Ectodermal cell (in vitro differentiated cells): Measurements from ENCODE around the gene ANKRD34C. TPM values are rescaled to one million over a fixed set of nuclear protein-coding genes. Genes with fewer than 3 reads are reported as not detected.

Experiments used
- H3K27ac ChIP-seq: 2 replicates; pipeline ENCODE4 v1.7.0; 2013; ENCODE audit warnings: mild to moderate bottlenecking, low read depth, low read length; ENCODE audit not compliant: insufficient read depth, poor library complexity, severe bottlenecking
- H3K27me3 ChIP-seq: 2 replicates; pipeline ENCODE4 v1.7.0; 2013; ENCODE audit warnings: mild to moderate bottlenecking, low read length; ENCODE audit not compliant: insufficient read depth, control insufficient read depth, poor library complexity, severe bottlenecking
- H3K36me3 ChIP-seq: one replicate; pipeline ENCODE4 v1.7.0; 2013; ENCODE audit warnings: low read length; ENCODE audit not compliant: control insufficient read depth, insufficient read depth
- H3K4me1 ChIP-seq: one replicate; pipeline ENCODE4 v1.7.0; 2013; ENCODE audit warnings: low read length; ENCODE audit not compliant: control insufficient read depth, insufficient read depth
- H3K4me3 ChIP-seq: 2 replicates; pipeline ENCODE4 v1.7.0; 2013; ENCODE audit warnings: low read depth, low read length, control low read depth; ENCODE audit not compliant: insufficient read depth
- H3K9me3 ChIP-seq: 2 replicates; pipeline ENCODE4 v1.7.0; 2013; ENCODE audit warnings: mild to moderate bottlenecking, low read length, moderate library complexity; ENCODE audit not compliant: control insufficient read depth
- WGBS, 2 experiments: methylation state at CpG; one replicate each; pipeline ENCODE4 v1.1.7; 2013; ENCODE audit warnings: missing lambda C conversion rate in 2 of 2; 5-methylcytosine and 5-hydroxymethylcytosine counted together
- polyA plus RNA-seq, 4 experiments: library from polyadenylated mRNA; stranded (reverse); fragments of 50-300 nt; gene quantifications; one replicate each; pipeline ENCODE4 v1.2.3, GENCODE V29; 2013

The ANKRD34C gene
- not detected for polyA plus RNA-seq (2013, experiment 1 of 4)
- polyA plus RNA-seq (2013, experiment 2 of 4) = not detected
- not detected for polyA plus RNA-seq (2013, experiment 3 of 4)
- not detected for polyA plus RNA-seq (2013, experiment 4 of 4)

DNA sequence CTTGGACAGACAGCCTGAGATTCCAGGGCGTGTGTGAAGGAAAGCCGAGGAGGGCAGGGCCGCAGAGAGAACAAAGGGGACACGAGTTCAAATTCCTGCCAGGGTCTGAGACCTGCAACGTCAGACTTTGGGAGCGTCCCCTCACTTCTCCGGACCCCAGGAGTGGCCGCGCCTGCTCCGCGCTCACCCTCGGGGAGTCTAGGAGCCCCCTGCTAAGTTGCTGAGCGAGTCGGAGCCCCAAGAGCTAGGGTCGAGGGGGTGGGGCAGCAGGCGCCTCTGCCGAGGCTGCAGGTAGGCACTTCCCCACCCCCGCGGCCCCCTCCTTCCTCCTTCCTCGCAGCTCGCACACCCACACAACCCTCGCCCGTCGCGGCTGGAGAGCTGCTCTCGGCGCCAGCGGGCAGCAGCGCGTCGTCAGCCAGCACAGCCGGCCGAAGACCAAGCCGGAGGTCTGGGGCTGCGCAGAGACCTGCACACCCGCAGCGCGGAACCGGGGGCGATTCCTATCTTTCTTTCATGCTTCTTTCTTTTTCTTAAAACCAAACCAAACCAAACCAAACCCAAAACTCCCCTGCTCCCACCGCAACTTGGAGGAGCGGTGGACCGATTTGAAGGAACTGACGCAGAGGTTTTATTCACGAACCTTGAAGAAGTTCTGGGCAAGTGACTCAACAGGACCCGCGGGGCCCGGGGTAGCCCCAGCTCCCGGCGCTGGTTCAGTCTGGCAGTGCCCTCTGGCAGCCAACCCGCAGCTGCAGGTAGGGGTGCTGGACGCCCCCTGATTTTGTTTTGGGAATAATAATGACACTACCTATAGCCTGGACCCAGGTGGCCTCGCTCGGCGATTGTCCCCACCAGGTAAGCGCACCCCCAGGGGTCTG lies at the start of gene ANKRD34C:
ANKRD34C (plus strand) TSS at position 352 of the 881 bp plus-strand sequence. CDS start 10,563 bp downstream, outside the sequence.
- Histone ChIP-seq H3K27ac (no peak within 1 kb of the TSS), H3K9me3 (no peaks in the 10 kb centered on the region), H3K4me1 (peaks cover 5% of the 10 kb centered on the region), H3K36me3 (no peaks in the 10 kb centered on the region), H3K27me3 (peaks cover 76% of the 10 kb centered on the region), H3K4me3 (no peak within 1 kb of the TSS)
- 7 to 8% methylated on average over 56 of the region's 56 CpGs for WGBS, 2 experiments

DNA sequence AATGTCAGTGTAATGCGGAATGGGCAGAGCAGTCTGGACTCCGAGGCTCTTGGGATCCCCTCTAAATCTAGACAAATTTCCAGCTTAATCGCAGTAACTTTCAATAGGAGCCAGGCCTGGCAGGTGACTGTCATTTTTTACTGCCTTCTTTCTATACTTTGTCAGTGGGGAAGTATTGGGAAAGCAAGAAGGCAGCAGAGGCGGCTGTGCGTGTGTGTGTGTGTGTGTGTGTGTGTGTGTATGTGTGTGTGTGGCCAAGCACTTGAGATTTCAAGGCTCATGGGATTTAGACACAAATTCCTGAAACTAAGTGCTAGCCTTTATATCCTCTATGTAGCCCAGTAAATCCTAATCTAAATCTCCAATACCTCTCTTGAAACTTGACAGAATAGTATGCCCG lies 49.3 kb upstream of the ANKRD34C start:
- no peaks in the 10 kb centered on the region for H3K9me3 ChIP-seq
- 88 to 95% methylated on average over 5 of the region's 6 CpGs for WGBS, 2 experiments
- no peaks in the 10 kb centered on the region for H3K27me3 ChIP-seq
- no peak overlapping the region for H3K4me3 ChIP-seq
- no peaks in the 10 kb centered on the region for H3K36me3 ChIP-seq
- H3K27ac ChIP-seq = no peak overlapping the region
- H3K4me1 ChIP-seq = no peaks in the 10 kb centered on the region

DNA sequence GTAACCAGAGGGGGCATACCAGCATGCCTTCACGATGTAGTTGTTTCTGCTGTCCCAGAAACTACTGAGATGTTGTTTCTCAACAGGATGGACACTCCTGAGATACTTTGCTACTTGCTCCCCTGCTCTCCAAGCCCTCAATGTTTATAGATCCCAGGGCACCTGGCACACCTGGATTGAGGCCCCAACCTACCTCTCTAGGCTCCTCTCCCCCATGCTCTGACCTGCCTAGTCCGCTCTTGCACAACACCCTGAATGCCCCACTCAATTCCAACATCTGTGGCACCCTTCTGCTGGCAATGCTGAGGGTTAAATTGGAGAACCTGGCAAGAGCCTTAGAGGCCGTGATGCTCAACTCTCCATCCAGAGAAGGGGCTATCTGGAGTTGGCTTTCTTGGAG lies 42.5 kb upstream of the ANKRD34C start:
- Histone ChIP-seq H3K27me3 (no peaks in the 10 kb centered on the region), H3K9me3 (no peaks in the 10 kb centered on the region), H3K4me3 (no peak overlapping the region), H3K4me1 (no peaks in the 10 kb centered on the region), H3K27ac (no peak overlapping the region), H3K36me3 (no peaks in the 10 kb centered on the region)
- WGBS, 2 experiments = 83 to 88% methylated on average over 3 of the region's 3 CpGs

DNA sequence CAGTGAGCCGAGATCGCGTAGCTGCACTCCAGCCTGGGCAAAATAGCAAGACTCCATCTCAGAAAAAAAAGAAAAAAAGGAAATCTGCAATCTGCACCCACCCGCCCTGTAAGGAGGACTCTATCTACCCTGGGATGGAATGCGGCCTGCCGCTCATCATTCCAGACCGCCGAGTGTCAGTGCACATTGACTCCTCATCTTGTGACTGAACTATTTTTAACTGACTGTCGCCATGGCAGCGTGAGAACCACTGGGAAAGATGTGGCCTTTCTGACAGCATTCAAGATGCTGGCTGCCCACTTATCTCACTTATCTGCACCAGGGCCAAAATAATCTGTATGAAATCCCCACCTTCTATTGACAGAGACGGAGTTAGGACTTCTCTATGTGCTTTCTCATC lies 38.8 kb upstream of the ANKRD34C start:
- Histone ChIP-seq H3K4me3 (no peak overlapping the region), H3K27me3 (no peaks in the 10 kb centered on the region), H3K27ac (no peak overlapping the region), H3K4me1 (no peaks in the 10 kb centered on the region), H3K36me3 (no peaks in the 10 kb centered on the region), H3K9me3 (no peaks in the 10 kb centered on the region)
- 79 to 82% methylated on average over 11 of the region's 11 CpGs for WGBS, 2 experiments

DNA sequence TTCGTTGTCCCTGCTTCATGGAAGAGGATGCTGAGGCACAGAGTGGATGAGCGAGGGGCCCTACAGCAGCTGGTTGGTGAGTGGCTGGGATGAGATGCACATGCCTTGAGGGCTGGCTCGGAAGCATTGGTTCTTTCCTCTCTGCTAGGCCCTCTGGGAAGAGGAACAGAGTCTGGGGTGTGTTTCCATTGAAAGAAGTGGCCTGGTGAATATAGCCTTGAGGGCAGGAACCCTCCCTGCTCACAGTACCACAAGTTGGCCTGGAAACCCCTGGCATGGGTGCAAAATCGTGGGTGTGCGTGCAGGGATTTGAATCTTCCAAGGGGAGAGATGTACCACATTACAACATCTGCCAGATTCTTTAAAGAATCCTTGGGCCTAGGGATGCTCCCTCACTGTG lies 37.6 kb upstream of the ANKRD34C start:
- no peak overlapping the region for H3K27ac ChIP-seq
- no peaks in the 10 kb centered on the region for H3K4me1 ChIP-seq
- H3K27me3 ChIP-seq = no peaks in the 10 kb centered on the region
- no peaks in the 10 kb centered on the region for H3K9me3 ChIP-seq
- no peaks in the 10 kb centered on the region for H3K36me3 ChIP-seq
- WGBS, 2 experiments = 95 to 97% methylated on average over 5 of the region's 5 CpGs
- H3K4me3 ChIP-seq = no peak overlapping the region

DNA sequence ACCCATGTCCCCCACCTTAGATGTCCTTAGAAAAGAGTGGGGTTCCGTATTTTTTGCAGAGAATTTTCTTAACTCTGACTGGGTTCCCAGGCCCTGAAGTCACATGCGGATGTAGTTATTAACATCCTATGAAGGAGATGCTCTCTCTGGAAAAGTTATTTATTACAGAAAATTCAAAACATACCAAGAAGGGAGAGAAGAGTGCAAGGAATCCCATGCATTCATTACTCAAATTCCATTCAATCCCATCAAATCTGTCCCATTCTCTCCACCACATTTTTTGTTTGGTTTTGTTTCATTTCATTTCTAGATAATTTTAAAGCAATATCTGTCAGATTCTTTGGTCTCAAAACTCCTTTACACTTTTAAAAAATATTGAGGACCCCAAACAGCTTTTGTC lies 34.3 kb upstream of the ANKRD34C start:
- H3K27ac ChIP-seq = no peak overlapping the region
- WGBS, 2 experiments = 92 to 95% methylated on average over 2 of the region's 2 CpGs
- no peaks in the 10 kb centered on the region for H3K9me3 ChIP-seq
- no peaks in the 10 kb centered on the region for H3K27me3 ChIP-seq
- no peaks in the 10 kb centered on the region for H3K4me1 ChIP-seq
- H3K4me3 ChIP-seq = no peak overlapping the region
- H3K36me3 ChIP-seq = no peaks in the 10 kb centered on the region

DNA sequence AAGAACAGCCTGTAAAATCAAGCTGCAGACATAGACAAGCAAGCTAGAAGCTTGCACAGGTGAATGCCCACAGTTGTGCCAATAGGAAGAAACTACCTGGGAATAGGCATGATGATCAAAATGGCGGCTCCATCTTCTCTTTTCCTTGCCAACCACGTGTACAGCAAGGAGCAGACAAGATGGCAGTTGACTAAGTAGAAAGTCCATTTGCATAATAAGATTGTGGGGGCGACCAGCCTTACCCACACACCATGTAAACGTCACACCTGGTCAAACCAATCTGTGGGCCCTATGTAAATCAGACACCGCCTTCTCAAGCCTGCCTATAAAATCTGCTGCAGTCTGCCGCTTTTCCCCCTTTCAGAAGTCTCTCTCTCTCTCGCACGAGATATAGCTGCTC lies 25.1 kb upstream of the ANKRD34C start:
- WGBS, 2 experiments = 88 to 91% methylated on average over 8 of the region's 8 CpGs
- Histone ChIP-seq H3K4me1 (no peaks in the 10 kb centered on the region), H3K27me3 (no peaks in the 10 kb centered on the region), H3K9me3 (no peaks in the 10 kb centered on the region), H3K4me3 (no peak overlapping the region), H3K27ac (no peak overlapping the region), H3K36me3 (no peaks in the 10 kb centered on the region)

DNA sequence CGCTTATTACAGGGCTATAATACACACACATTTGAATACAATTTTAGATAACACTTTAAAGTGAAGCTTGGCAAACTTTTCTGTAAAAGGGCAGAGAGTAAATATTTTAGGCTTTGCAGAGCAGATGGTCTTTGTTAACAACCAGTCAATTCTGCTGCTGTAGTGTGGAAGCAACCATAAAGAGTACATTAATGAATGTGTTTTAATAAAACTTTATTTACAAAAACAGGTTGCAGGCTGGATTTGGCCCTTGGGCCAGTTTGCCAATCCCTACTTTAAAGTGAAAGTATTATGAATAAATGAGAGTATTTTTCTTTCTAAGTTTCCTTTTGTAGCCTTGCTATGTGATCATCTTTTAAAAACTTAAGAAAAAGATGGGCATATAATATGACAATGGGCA lies 20.7 kb upstream of the ANKRD34C start:
- 93% methylated on average over 1 of the region's 1 CpG; no CpG with 5 or more reads in 1 of the 2 experiments for WGBS, 2 experiments
- H3K27me3 ChIP-seq = no peaks in the 10 kb centered on the region

DNA sequence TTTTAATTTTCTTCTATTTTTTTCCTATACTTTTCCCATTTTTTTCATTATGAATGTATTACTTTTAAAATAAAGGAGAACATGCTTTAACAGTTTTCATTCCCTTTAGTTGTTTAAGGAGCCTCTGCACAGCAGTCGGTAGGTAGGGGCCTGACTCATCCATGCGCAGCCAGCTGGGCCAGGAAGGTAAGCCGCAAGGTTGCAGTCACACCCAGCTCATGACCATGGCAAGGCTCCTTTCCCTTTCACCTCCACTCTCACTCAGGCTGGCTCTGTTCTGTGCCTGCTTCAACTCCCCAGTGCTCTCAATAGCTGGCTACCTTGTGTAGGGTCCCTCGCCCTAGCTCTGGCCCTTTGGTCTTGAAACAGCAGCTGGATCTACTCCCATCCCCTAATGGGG lies 17.4 kb upstream of the ANKRD34C start:
- H3K36me3 ChIP-seq = no peaks in the 10 kb centered on the region
- H3K4me1 ChIP-seq = no peaks in the 10 kb centered on the region
- no peak overlapping the region for H3K27ac ChIP-seq
- H3K4me3 ChIP-seq = no peak overlapping the region
- H3K27me3 ChIP-seq = no peaks in the 10 kb centered on the region
- H3K9me3 ChIP-seq = no peaks in the 10 kb centered on the region
- WGBS, 2 experiments = 85 to 90% methylated on average over 4 of the region's 4 CpGs

More for the DNA sequence above, 20.7 kb upstream of the ANKRD34C start:
- no peak overlapping the region for H3K4me3 ChIP-seq
- no peaks in the 10 kb centered on the region for H3K36me3 ChIP-seq
- H3K27ac ChIP-seq = no peak overlapping the region
- no peaks in the 10 kb centered on the region for H3K4me1 ChIP-seq
- H3K9me3 ChIP-seq = no peaks in the 10 kb centered on the region

DNA sequence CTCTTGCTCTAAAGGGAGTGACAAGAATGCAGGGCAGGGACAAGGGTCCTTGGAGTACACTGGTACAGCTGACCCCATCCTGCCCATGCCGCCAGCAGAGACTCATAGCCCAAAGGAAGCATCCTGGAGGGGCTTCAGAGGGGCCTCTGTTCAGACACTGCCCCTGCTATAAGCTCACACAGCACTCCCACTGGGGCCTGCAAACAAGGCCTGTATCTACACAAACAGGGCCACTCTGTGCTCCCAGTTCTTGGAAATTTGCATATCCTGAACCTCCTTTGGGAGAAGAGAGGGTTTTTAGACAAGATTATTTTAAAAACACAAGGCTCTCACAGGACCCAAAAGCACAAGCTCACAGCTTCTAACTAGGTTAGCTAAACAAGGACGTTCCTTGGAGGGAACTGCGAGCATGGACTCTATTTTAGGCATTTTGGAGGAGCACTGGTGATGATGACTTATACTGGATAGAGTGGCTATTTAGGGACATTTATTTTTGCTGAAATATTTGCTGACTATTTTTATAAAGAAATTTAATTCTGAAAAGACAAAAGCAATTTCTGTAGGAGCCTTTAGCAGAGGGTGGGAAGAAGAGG lies 16.4 kb upstream of the ANKRD34C start:
- no peaks in the 10 kb centered on the region for H3K4me1 ChIP-seq
- H3K4me3 ChIP-seq = no peak overlapping the region
- H3K27ac ChIP-seq = no peak overlapping the region
- H3K27me3 ChIP-seq = no peaks in the 10 kb centered on the region
- WGBS, 2 experiments = 80 to 82% methylated on average over 3 of the region's 3 CpGs
- H3K36me3 ChIP-seq = no peaks in the 10 kb centered on the region
- H3K9me3 ChIP-seq = no peaks in the 10 kb centered on the region
